PC-9 (cell line): ENCODE data around the gene ATP10A.

Experiments used
- CTCF ChIP-seq: fragments of 200-600 bp; sonication (generic); conservative IDR thresholded peaks from 2 replicates; pipeline ENCODE4 v1.6.1; 2017; ENCODE audit warnings: mixed run types, antibody characterized with exemption, mild to moderate bottlenecking, moderate library complexity
- EZH2 ChIP-seq: fragments of 200-600 bp; sonication (generic); IDR thresholded peaks from 2 replicates; pipeline ENCODE4 v1.8.0; 2017; ENCODE audit warnings: antibody characterized with exemption, low read depth

GRCh38 chr15:25770031-25770430, 93.1 kb downstream of the ATP10A start:
- no peak for TF ChIP-seq CTCF
- no peak for TF ChIP-seq EZH2
